Nephron progenitor cell (in vitro differentiated cells): ENCODE measurements around the gene MYO9A.

ENCODE experiments used
- DNase-seq: peaks from one replicate; pipeline ENCODE4 v3.0.0; 2021
- H3K27ac Mint-ChIP-seq: 2 replicates; pipeline ENCODE4 v1.8.0; 2021; ENCODE audit warnings: mild to moderate bottlenecking, moderate library complexity, mixed read lengths
- H3K27me3 Mint-ChIP-seq: 2 replicates; pipeline ENCODE4 v1.8.0; 2021; ENCODE audit warnings: mild to moderate bottlenecking, low read depth, mixed read lengths; ENCODE audit not compliant: poor library complexity
- H3K36me3 Mint-ChIP-seq: 2 replicates; pipeline ENCODE4 v1.8.0; 2021; ENCODE audit warnings: low read depth, mixed read lengths
- H3K4me1 Mint-ChIP-seq: 2 replicates; pipeline ENCODE4 v1.8.0; 2021; ENCODE audit warnings: mixed read lengths
- H3K4me3 Mint-ChIP-seq: 2 replicates; pipeline ENCODE4 v1.8.0; 2021; ENCODE audit warnings: mild to moderate bottlenecking, moderate library complexity, mixed read lengths
- H3K9me3 Mint-ChIP-seq: 2 replicates; pipeline ENCODE4 v1.8.0; 2021; ENCODE audit warnings: mild to moderate bottlenecking, moderate library complexity, mixed read lengths
- TF ChIP-seq, protein P1 (sequence below): fragments of 200-600 bp; sonication (generic); IDR thresholded peaks from 2 replicates; pipeline ENCODE4 v1.5.0; 2021; ENCODE audit warnings: antibody characterized with exemption

The MYO9A gene

GRCh38 chr15:71914092-71914491 is 203.9 kb downstream of the MYO9A start:
- no peak overlapping the region for H3K27ac Mint-ChIP-seq
- no peak for DNase-seq
- peaks cover 6% of the 10 kb centered on the region for H3K4me1 Mint-ChIP-seq
- no peaks in the 10 kb centered on the region for H3K27me3 Mint-ChIP-seq
- peaks cover 20% of the 10 kb centered on the region for H3K36me3 Mint-ChIP-seq
- peaks cover 10% of the 10 kb centered on the region for H3K9me3 Mint-ChIP-seq
- no peak overlapping the region for H3K4me3 Mint-ChIP-seq
- TF ChIP-seq, protein P1, sequence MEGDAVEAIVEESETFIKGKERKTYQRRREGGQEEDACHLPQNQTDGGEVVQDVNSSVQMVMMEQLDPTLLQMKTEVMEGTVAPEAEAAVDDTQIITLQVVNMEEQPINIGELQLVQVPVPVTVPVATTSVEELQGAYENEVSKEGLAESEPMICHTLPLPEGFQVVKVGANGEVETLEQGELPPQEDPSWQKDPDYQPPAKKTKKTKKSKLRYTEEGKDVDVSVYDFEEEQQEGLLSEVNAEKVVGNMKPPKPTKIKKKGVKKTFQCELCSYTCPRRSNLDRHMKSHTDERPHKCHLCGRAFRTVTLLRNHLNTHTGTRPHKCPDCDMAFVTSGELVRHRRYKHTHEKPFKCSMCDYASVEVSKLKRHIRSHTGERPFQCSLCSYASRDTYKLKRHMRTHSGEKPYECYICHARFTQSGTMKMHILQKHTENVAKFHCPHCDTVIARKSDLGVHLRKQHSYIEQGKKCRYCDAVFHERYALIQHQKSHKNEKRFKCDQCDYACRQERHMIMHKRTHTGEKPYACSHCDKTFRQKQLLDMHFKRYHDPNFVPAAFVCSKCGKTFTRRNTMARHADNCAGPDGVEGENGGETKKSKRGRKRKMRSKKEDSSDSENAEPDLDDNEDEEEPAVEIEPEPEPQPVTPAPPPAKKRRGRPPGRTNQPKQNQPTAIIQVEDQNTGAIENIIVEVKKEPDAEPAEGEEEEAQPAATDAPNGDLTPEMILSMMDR: no peak

DNA sequence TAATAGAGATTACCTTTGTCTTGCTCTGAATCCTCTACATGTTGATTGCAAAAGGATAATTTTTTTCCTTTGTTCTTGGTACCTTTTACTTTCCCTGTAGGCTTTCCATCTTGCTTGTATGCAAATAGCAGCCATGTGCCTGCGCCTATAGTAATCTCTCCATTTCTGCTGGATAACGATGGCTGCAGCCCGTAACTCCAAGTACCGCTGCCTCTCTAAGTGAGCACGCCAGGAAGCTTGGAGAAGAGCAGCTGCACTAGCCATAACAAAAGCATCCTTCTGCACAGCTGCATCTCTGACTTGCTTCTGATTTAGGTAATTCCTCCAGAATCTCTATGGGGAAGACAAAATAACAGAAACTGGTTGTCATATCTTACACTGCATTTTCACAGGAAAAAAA is 218.3 kb downstream of the MYO9A start:
- no peak overlapping the region for H3K4me3 Mint-ChIP-seq
- H3K36me3 Mint-ChIP-seq: peaks cover 32% of the 10 kb centered on the region
- no peaks in the 10 kb centered on the region for H3K4me1 Mint-ChIP-seq
- DNase-seq: no peak
- TF ChIP-seq, protein P1: no peak
- H3K9me3 Mint-ChIP-seq: no peaks in the 10 kb centered on the region
- no peak overlapping the region for H3K27ac Mint-ChIP-seq
- no peaks in the 10 kb centered on the region for H3K27me3 Mint-ChIP-seq

GRCh38 chr15:71893691-71894090 is 224.3 kb downstream of the MYO9A start:
- Mint-ChIP-seq H3K36me3 (peaks cover 39% of the 10 kb centered on the region), H3K4me3 (no peak overlapping the region), H3K4me1 (peaks cover 12% of the 10 kb centered on the region), H3K27ac (no peak overlapping the region), H3K9me3 (no peaks in the 10 kb centered on the region), H3K27me3 (no peaks in the 10 kb centered on the region)
- TF ChIP-seq, protein P1: no peak
- DNase-seq: no peak

GRCh38 chr15:71892335-71892734 is 225.6 kb downstream of the MYO9A start:
- Mint-ChIP-seq H3K27ac (no peak overlapping the region), H3K9me3 (no peaks in the 10 kb centered on the region), H3K4me1 (peaks cover 12% of the 10 kb centered on the region), H3K4me3 (no peak overlapping the region), H3K27me3 (no peaks in the 10 kb centered on the region), H3K36me3 (peaks cover 31% of the 10 kb centered on the region)
- DNase-seq: no peak
- TF ChIP-seq, protein P1: no peak

DNA sequence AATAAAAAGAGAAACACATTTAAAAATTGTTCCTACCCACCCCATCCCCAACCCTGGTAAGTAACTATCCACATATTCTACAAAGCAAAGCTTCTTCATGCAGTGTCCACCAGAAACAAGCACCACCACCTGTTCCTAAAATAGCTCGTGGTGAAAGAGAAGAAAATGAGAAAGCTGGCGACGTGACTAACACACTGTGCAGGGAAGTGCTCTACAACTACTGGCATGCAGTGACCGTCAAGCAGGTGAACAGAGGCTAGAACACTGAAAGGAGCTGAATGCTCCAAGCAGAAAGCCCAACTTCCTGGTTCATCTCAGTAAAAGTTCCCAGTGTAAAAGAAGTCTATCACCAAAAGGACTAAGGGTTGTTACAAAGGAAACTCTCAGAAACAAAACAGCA is 226.9 kb downstream of the MYO9A start:
- H3K36me3 Mint-ChIP-seq: peaks cover 27% of the 10 kb centered on the region
- H3K4me1 Mint-ChIP-seq: peaks cover 12% of the 10 kb centered on the region
- no peak overlapping the region for H3K27ac Mint-ChIP-seq
- H3K9me3 Mint-ChIP-seq: no peaks in the 10 kb centered on the region
- DNase-seq: no peak
- TF ChIP-seq, protein P1: no peak
- no peak overlapping the region for H3K4me3 Mint-ChIP-seq
- H3K27me3 Mint-ChIP-seq: no peaks in the 10 kb centered on the region

DNA sequence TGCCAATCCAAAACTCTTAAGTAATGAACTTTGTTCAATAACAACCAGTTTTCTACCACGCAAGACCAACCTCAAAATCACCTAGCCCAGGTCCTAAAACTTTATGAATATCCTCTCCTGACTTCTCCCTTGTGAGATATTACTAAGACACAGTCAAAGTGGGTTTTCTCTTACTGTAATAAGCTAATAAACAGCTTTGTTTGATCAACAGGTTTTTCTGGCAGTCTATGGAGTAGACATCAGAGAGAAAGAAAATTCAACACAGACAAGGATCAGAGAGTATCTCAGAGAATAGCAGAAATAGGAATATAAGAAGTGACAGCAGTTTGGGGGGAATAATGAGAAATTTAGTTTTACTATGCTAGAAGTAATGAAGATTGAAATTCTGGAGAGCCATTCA is 228.0 kb downstream of the MYO9A start:
- no peak overlapping the region for H3K4me3 Mint-ChIP-seq
- no peak for DNase-seq
- peaks cover 34% of the 10 kb centered on the region for H3K36me3 Mint-ChIP-seq
- H3K4me1 Mint-ChIP-seq: peaks cover 12% of the 10 kb centered on the region
- H3K27ac Mint-ChIP-seq: no peak overlapping the region
- no peaks in the 10 kb centered on the region for H3K27me3 Mint-ChIP-seq
- TF ChIP-seq, protein P1: no peak
- no peaks in the 10 kb centered on the region for H3K9me3 Mint-ChIP-seq
